Endometrium (tissue), 2 donors: ENCODE data around the gene TESK2.
"Not testable (repeated sequence)": the region's sequence is repeated elsewhere in the genome, so short reads cannot be mapped to it uniquely, and the experiment has no call there.

Experiments used
- FAIRE-seq: peaks from 2 replicates; lab custom pipeline; 2012; peaks lifted over from hg19 to GRCh38; lab: Jason Lieb, UNC
- donor health status: control.
- donor health status: control.

TESK2 gene

DNA sequence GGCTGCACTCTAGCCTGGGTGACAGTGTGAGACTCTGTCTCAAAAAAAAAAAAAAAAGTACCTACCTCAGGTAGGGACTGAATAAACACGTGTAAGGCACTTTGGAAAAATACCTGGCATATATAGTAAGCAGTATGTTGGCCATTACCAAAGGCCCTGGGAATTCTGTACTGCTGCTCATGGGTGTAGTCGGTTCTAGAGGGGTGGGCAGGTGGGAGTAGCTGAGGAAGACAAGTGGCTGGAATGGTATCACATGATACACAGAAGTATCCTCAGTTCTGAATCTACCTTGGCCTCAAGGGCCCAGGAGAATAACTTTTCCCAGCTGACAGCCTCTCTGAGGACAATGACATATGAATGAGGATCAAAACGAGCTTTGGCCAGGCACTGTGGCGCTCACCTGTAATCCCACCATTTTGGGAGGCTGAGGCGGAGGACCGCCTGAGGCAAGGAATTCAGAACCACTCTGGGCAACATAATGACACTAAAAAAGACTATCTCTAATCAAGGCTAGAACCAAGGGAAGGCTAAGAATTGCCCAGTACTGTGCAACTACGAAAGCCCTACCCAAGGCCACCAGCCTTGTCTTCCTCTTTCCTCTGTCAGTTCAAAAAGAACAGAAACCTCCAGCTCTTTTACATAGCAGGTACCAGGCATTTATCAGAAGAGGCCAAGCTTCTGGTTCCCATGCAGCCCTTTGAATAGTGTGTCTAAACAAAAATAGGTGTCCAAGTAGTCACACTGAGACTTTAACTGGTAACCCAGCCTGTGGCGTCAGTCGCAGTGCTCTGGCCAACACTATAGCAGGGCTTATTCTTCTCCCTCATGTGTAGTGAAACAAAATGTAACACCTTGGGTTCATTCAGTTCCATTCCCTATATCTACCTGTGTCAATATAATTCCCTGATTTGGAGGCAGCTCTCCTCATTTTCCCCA, 19.3 kb upstream of the TESK2 start:
- no peak for FAIRE-seq

GRCh38 chr1:45508295-45509151, 17.6 kb upstream of the TESK2 start:
- FAIRE-seq, result no peak

- FAIRE-seq, result no peak
Observed at GRCh38 chr1:45507893-45508292, 16.9 kb upstream of the TESK2 start.

- no peak for FAIRE-seq
Observed at GRCh38 chr1:45507195-45507594, 16.2 kb upstream of the TESK2 start.

GRCh38 chr1:45503462-45504360, 12.7 kb upstream of the TESK2 start:
- FAIRE-seq, result no peak

GRCh38 chr1:45501505-45501859, 10.5 kb upstream of the TESK2 start:
- FAIRE-seq, result no peak

GRCh38 chr1:45499415-45499769, 8.4 kb upstream of the TESK2 start:
- no peak for FAIRE-seq

- FAIRE-seq, result no peak
Observed at GRCh38 chr1:45498279-45498678, 7.3 kb upstream of the TESK2 start.

DNA sequence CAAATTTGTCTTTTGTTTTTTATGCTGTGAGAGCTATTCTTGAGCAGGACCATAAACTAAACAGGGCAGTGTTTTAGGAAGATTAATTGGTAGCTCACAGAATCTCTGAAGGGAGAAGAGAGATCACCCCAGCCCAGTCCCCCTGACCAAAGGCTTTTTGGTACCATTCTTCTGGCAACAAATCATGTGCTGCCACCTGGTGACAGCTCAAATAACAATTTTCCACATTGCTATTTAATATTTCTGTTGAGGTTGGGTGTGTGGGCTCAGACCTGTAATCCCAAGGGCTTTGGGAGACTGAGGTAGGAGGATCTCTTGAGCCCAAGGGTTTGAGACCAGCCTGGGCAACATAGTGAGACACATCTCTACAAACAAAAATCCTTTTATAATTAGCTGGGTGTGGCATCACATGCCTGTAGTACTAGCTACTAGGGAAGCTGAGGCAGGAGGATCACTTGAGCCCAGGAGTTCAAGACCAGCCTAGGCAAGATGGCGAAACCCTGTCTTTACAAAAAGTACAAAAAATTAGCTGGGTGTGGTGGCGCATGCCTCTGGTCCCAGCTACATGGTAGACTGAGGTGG, 2.2 kb upstream of the TESK2 start:
- no peak for FAIRE-seq

- no peak for FAIRE-seq
Observed at GRCh38 chr1:45492691-45493090, 1.7 kb upstream of the TESK2 start.

- FAIRE-seq, result no peak
Observed at GRCh38 chr1:45491487-45492260, 711 bp upstream of the TESK2 start.

- no peak for FAIRE-seq
Observed at GRCh38 chr1:45490121-45490625, 790 bp downstream of the TESK2 start.

DNA sequence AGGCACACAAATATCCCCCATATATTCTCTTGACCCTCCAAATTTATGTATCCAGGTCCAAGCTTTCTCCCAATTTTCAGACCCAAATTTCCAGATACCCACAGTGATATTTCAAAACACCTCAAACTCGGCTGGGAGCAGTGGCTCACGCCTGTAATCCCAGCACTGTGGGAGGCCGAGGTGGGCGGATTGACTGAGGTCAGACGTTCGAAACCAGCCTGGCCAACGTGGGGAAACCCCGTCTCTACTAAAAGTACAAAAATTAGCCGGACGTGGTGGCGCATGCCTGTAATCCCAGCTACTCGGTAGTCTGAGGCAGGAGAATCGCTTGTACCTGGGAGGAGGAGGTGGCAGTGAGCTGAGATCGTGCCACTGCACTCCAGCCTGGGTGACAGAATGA, 1.6 kb downstream of the TESK2 start:
- FAIRE-seq, result not testable (repeated sequence)

- no peak for FAIRE-seq
Observed at GRCh38 chr1:45488666-45489377, 2.1 kb downstream of the TESK2 start.

GRCh38 chr1:45485949-45486348, 5.0 kb downstream of the TESK2 start:
- no peak for FAIRE-seq

GRCh38 chr1:45479039-45479748, 11.8 kb downstream of the TESK2 start:
- no peak for FAIRE-seq

DNA sequence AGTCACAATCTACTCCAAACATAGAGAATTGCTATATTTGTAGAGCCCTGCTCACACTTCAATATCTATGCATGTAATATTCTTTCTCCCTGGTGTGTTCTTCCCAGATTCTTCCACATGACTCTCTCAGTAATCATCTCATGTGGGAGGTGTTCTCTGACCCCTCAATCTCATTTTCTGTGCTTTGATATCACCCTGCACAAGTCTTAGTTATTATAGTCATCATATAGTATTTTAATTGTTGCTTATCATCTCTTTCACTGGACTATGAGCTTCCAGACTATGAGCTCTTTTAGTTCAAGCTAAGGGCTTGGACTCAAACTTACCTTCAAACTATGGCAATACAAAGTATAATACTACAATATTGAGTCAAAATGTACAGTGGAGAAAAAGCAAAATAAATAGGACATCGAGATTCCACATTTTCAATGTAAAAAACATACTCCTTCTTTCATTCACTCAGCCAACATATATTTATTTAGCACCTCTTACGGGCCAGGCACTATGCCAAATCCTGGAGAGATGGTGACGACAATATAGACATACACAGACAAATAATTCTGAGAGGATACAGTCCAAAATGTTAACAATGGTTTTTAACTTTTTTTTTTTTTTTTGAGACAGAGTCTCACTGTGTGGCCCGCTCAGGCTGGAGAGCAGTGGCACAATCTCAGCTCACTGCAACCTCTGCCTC, 12.7 kb downstream of the TESK2 start:
- FAIRE-seq, result no peak

DNA sequence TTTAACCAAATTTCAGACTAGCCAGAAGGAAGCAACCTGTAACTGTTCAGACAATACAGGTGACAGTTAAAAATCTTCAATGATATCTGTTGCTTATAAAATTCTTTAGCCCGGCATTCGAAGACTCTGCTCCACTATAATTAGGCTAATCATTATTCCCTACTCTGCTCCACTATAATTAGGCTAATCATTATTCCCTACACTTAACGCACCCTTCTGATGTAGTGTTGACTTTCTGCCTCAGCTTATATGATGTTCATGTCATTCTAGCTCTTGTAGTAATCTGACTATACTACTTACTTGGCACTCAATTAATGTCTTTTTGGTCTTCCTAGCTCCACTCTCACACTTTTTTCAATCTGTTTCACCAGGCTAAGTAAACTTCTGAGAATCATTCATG, 13.3 kb downstream of the TESK2 start:
- no peak for FAIRE-seq

DNA sequence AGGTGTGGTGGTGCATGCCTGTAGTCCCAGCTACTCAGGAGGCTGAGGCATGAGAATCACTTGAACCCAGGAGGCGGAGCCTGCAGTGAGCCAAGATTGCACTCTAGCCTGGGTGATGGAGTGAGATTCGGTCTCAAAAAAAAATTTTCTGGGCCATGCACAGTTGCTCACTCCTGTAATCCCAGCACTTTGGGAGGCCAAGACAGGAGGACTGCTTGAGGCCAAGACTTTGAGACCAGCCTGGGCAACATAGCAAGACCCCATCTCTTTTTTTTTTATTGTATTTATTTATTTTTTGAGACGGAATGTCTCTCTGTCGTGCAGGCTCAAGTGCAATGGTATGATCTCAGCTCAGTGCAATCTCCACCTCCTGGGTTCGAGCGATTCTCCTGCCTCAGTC, 16.8 kb downstream of the TESK2 start:
- not testable (repeated sequence) for FAIRE-seq
